Mucosa of stomach (tissue), 1 donor: ENCODE results near the gene EVI2A.
"Not testable (repeated sequence)": the region's sequence is repeated elsewhere in the genome, so short reads cannot be mapped to it uniquely, and the experiment has no call there.

Experiments
- H3K27me3 ChIP-seq: one replicate; pipeline ENCODE4 v1.7.0; 2013; ENCODE audit warnings: mild to moderate bottlenecking, low read length; ENCODE audit not compliant: control insufficient read depth, insufficient read depth
- H3K36me3 ChIP-seq: one replicate; pipeline ENCODE4 v1.7.0; 2013; ENCODE audit warnings: low read length; ENCODE audit not compliant: control insufficient read depth, insufficient read depth
- H3K4me1 ChIP-seq: one replicate; pipeline ENCODE4 v1.7.0; 2013; ENCODE audit warnings: mild to moderate bottlenecking, low read length; ENCODE audit not compliant: control insufficient read depth, insufficient read depth
- H3K4me3 ChIP-seq: one replicate; pipeline ENCODE4 v1.7.0; 2013; ENCODE audit warnings: low read length
- H3K9ac ChIP-seq: one replicate; pipeline ENCODE4 v1.7.0; 2013; ENCODE audit warnings: mild to moderate bottlenecking, low read length, moderate library complexity
- H3K9me3 ChIP-seq: one replicate; pipeline ENCODE4 v1.7.0; 2013; ENCODE audit warnings: mild to moderate bottlenecking, low read length, moderate library complexity; ENCODE audit not compliant: control insufficient read depth
- donor health status: Pancreatic carcinoma.

The EVI2A gene

GRCh38 chr17:31327534-31328159, 6.2 kb upstream of the EVI2A start:
- H3K27me3 ChIP-seq = no peaks in the 10 kb centered on the region
- no peak overlapping the region for H3K9ac ChIP-seq
- H3K4me1 ChIP-seq = no peaks in the 10 kb centered on the region
- no peak overlapping the region for H3K4me3 ChIP-seq
- H3K36me3 ChIP-seq = peaks cover 6% of the 10 kb centered on the region
- H3K9me3 ChIP-seq = no peaks in the 10 kb centered on the region

- Histone ChIP-seq H3K9ac (no peak overlapping the region), H3K4me1 (no peaks in the 10 kb centered on the region), H3K27me3 (no peaks in the 10 kb centered on the region), H3K9me3 (no peaks in the 10 kb centered on the region), H3K4me3 (no peak overlapping the region), H3K36me3 (peaks cover 6% of the 10 kb centered on the region)
Measured at GRCh38 chr17:31323551-31323950, 2.1 kb upstream of the EVI2A start.

DNA sequence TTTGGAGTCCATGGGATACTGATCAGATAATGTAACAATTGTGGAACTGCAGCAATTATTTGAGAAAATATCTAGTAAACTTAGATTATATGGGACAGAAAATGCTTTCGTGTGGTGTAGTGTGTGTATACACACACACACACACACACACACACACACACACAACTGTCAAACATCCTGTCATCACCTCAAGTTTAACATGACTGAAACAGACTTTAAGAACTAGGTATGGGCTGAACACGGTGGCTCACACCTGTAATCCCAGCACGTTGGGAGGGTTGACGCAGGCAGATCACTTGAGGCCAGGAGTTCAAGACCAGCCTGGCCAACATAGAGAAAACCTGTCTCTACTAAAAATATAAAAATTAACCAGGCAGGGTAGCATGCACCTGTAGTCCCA, 544 bp upstream of the EVI2A start:
- Histone ChIP-seq H3K9ac (no peak overlapping the region), H3K4me3 (no peak overlapping the region), H3K9me3 (no peaks in the 10 kb centered on the region), H3K27me3 (no peaks in the 10 kb centered on the region), H3K4me1 (no peaks in the 10 kb centered on the region), H3K36me3 (peaks cover 6% of the 10 kb centered on the region)

GRCh38 chr17:31320791-31321190, 631 bp downstream of the EVI2A start:
- Histone ChIP-seq H3K4me1 (no peaks in the 10 kb centered on the region), H3K9me3 (no peaks in the 10 kb centered on the region), H3K4me3 (no peak overlapping the region), H3K36me3 (peaks cover 3% of the 10 kb centered on the region), H3K27me3 (no peaks in the 10 kb centered on the region), H3K9ac (peak overlapping the region; percentile 1)

DNA sequence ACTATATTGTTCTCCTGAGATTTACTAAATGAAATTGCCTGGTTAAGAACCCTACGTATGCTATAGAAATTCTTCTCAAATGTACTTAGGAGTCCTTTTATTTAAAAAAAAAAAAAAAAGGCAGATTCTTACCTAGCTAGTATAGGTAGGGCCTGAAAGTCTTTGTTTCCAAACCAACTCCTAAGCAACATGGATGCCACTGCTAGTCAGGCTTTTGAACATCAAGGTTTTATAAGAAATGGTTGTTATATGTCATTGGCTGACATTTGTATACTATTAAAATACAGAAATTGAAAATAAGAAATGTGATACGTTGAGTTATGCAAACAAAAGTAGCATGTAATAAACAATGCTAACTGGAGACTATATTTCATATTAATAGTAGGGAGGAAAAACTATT, 1.2 kb downstream of the EVI2A start:
- no peaks in the 10 kb centered on the region for H3K36me3 ChIP-seq
- no peaks in the 10 kb centered on the region for H3K4me1 ChIP-seq
- no peak overlapping the region for H3K9ac ChIP-seq
- no peaks in the 10 kb centered on the region for H3K9me3 ChIP-seq
- no peaks in the 10 kb centered on the region for H3K27me3 ChIP-seq
- H3K4me3 ChIP-seq = no peak overlapping the region

- Histone ChIP-seq H3K36me3 (no peaks in the 10 kb centered on the region), H3K4me3 (no peak overlapping the region), H3K27me3 (no peaks in the 10 kb centered on the region), H3K9me3 (no peaks in the 10 kb centered on the region), H3K4me1 (no peaks in the 10 kb centered on the region), H3K9ac (peak overlapping the region; percentile 0)
Measured at GRCh38 chr17:31318851-31319661, 2.4 kb downstream of the EVI2A start.

GRCh38 chr17:31318298-31318801, 3.1 kb downstream of the EVI2A start:
- Histone ChIP-seq H3K36me3 (no peaks in the 10 kb centered on the region), H3K9me3 (no peaks in the 10 kb centered on the region), H3K4me3 (no peak overlapping the region), H3K4me1 (no peaks in the 10 kb centered on the region), H3K9ac (peak overlapping the region; percentile 0), H3K27me3 (no peaks in the 10 kb centered on the region)

GRCh38 chr17:31314782-31315100, 6.7 kb downstream of the EVI2A start:
- Histone ChIP-seq H3K36me3 (no peaks in the 10 kb centered on the region), H3K9ac (no peak overlapping the region), H3K27me3 (no peaks in the 10 kb centered on the region), H3K4me3 (no peak overlapping the region), H3K4me1 (no peaks in the 10 kb centered on the region), H3K9me3 (no peaks in the 10 kb centered on the region)

GRCh38 chr17:31313982-31314781, 7.2 kb downstream of the EVI2A start, which contains the start of gene EVI2B:
Gene EVI2B (minus strand): TSS chr17:31314054. CDS start chr17:31305609, 8,445 bp downstream.
- Histone ChIP-seq H3K36me3 (no peaks in the 10 kb centered on the region), H3K27me3 (no peaks in the 10 kb centered on the region), H3K4me3 (no peak within 1 kb of the TSS), H3K9ac (no peak within 1 kb of the TSS), H3K4me1 (peaks cover under 1% of the 10 kb centered on the region), H3K9me3 (no peaks in the 10 kb centered on the region)

- not testable (repeated sequence) for H3K9ac ChIP-seq, H3K27me3 ChIP-seq, H3K36me3 ChIP-seq, H3K9me3 ChIP-seq, H3K4me3 ChIP-seq
- peaks cover 16% of the 10 kb centered on the region for H3K4me1 ChIP-seq
Measured at GRCh38 chr17:31312223-31312622, 9.2 kb downstream of the EVI2A start.

- H3K4me1 ChIP-seq = peaks cover 16% of the 10 kb centered on the region
- no peaks in the 10 kb centered on the region for H3K27me3 ChIP-seq
- no peaks in the 10 kb centered on the region for H3K36me3 ChIP-seq
- H3K9me3 ChIP-seq = no peaks in the 10 kb centered on the region
- H3K9ac ChIP-seq = no peak overlapping the region
- H3K4me3 ChIP-seq = no peak overlapping the region
Measured at GRCh38 chr17:31311526-31311925, 9.9 kb downstream of the EVI2A start.

DNA sequence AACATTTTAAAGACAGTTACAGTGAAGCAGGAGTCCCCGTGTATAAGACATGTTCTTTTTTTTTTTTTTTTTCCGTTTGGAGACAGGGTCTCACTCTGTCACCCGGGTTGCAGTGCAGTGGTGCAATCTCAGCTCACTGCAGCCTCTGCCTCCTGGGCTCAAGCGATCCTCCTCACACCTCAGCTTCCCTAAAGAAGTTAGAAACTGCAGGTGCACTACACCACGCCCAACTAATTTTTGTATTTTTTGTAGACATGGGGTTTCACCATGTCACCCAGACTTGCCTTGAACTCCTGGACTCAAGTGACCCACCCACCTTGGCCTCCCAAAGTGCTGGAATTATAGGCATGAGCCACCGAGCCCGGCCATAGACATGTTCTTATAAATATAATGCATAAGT, 10.5 kb downstream of the EVI2A start:
- Histone ChIP-seq H3K4me1 (peaks cover 16% of the 10 kb centered on the region), H3K9ac (no peak overlapping the region), H3K4me3 (no peak overlapping the region), H3K36me3 (no peaks in the 10 kb centered on the region), H3K27me3 (no peaks in the 10 kb centered on the region), H3K9me3 (no peaks in the 10 kb centered on the region)
